Uterus (tissue), 4 donors: ENCODE results near the gene FNDC1. TPM values are rescaled to one million over a fixed set of nuclear protein-coding genes. Genes with fewer than 3 reads are reported as not detected.

ENCODE experiments used
- DNase-seq, 2 donors: peaks; one replicate each; pipeline ENCODE4 v3.0.0-alpha.2; 2019 to 2020
- H3K27ac ChIP-seq, 2 donors: fragments of 200-600 bp; sonication (generic); 1 replicate in 1 of 2; 2 replicates in 1 of 2; pipeline ENCODE4 v1.5.1; 2016 to 2018
- H3K27me3 ChIP-seq, 2 donors: fragments of 200-600 bp; sonication (generic); one replicate each; pipeline ENCODE4 v1.5.1; 2018 to 2019; ENCODE audit warnings: control low read depth in 1 of 2
- H3K36me3 ChIP-seq, 2 donors: fragments of 200-600 bp; sonication (generic); one replicate each; pipeline ENCODE4 v1.5.1; 2019; ENCODE audit warnings: control low read depth in 1 of 2
- H3K4me1 ChIP-seq, 2 donors: fragments of 200-600 bp; sonication (generic); one replicate each; pipeline ENCODE4 v1.5.1; 2018 to 2019; ENCODE audit warnings: control low read depth in 1 of 2
- H3K4me3 ChIP-seq, 2 donors: fragments of 200-600 bp; sonication (generic); 1 replicate in 1 of 2; 2 replicates in 1 of 2; pipeline ENCODE4 v1.5.1; 2018 to 2019; ENCODE audit warnings: mild to moderate bottlenecking in 1 of 2
- H3K9me3 ChIP-seq, 2 donors: fragments of 200-600 bp; sonication (generic); one replicate each; pipeline ENCODE4 v1.5.1; 2019; ENCODE audit warnings: control low read depth in 1 of 2
- POLR2A ChIP-seq, 2 donors: fragments of 450-650 bp; IDR thresholded peaks; one replicate each; pipeline ENCODE4 v1.6.1; 2016; ENCODE audit warnings: antibody characterized with exemption in 2 of 2, mild to moderate bottlenecking in 1 of 2, moderate library complexity in 1 of 2
- intact Hi-C: fragments of 100-400 bp; cut with DNase I; formaldehyde crosslinking; loops from one replicate; pipeline ENCODE4 v1.15.1; 2023; ENCODE audit warnings: low total_unique reads
- total RNA-seq, 4 donors: library from RNA; depleted of rRNA in 3 of 4; stranded (reverse); fragments of >200 nt in 3 of 4; gene quantifications; one replicate each; pipeline versions ENCODE4 v1.1.0 to v1.2.4, GENCODE V29; 2014 to 2023
- TF ChIP-seq, protein P1 (sequence below), 4 experiments: fragments of 200-600 bp in 2 of 4; fragments of 450-650 bp in 2 of 4; sonication (generic) in 2 of 4; IDR thresholded peaks; one replicate each; pipeline ENCODE4 v1.5.1; 2016 to 2019; ENCODE audit warnings: antibody characterized with exemption in 4 of 4, mild to moderate bottlenecking in 2 of 4, moderate library complexity in 1 of 4
- donor health status: DM: yes; HTN: yes; CAD: no.

Gene FNDC1
- total RNA-seq, 4 donors from 2014 or later: 0.26 to 28.1 (median 0.55) TPM; not detected in 1

DNA sequence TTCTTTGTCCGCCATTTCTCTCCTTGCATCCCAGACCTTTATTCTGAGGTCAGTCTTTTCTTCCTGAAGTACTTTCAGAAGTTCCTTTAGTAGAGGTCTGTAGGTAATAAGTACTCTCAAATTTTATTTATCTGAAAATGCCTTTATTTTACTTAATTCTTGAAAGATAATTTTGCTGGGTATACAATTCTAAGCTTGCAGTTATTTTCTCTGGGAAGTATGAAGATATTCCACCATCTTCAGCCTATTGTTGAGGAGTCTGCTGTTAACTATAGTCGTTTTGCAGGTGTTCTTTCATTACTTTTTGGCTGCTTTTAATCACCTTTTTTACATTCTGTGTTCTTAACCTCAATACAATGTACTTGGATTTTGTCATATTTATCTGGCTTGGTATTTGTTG, 13.5 kb upstream of the FNDC1 start:
- intact Hi-C loops: no loop called here

DNA sequence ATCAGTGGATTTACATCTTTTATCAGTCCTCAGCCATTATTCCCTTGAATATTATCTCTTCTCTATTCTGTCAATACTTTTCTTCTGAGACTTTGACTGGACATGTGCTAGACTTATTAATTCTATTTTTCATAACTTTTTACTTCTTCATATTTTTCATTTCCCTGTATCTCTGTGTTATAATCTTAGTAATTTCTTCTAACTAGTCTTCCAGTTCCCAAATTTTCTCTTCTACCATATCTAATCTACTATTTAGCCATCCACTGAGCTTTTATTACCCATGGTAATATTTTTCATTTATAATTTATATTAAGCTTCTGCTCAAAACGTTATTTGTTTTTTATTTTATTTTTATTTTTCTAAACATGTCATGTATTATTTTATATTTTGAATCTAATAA, 13.1 kb upstream of the FNDC1 start:
- TF ChIP-seq POLR2A (IDR thresholded peaks at IDR 0.05): no peak
- TF ChIP-seq, protein P1, sequence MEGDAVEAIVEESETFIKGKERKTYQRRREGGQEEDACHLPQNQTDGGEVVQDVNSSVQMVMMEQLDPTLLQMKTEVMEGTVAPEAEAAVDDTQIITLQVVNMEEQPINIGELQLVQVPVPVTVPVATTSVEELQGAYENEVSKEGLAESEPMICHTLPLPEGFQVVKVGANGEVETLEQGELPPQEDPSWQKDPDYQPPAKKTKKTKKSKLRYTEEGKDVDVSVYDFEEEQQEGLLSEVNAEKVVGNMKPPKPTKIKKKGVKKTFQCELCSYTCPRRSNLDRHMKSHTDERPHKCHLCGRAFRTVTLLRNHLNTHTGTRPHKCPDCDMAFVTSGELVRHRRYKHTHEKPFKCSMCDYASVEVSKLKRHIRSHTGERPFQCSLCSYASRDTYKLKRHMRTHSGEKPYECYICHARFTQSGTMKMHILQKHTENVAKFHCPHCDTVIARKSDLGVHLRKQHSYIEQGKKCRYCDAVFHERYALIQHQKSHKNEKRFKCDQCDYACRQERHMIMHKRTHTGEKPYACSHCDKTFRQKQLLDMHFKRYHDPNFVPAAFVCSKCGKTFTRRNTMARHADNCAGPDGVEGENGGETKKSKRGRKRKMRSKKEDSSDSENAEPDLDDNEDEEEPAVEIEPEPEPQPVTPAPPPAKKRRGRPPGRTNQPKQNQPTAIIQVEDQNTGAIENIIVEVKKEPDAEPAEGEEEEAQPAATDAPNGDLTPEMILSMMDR (IDR thresholded peaks at IDR 0.05): no peak
- Histone ChIP-seq H3K9me3 (no peaks in the 10 kb centered on the region), H3K4me3 (no peak overlapping the region), H3K27ac (no peak overlapping the region), H3K36me3 (no peaks in the 10 kb centered on the region), H3K27me3 (no peaks in the 10 kb centered on the region), H3K4me1 (no peaks in the 10 kb centered on the region)
- intact Hi-C loops: no loop called here
- DNase-seq: no peak

More for the DNA sequence above, 13.5 kb upstream of the FNDC1 start:
- H3K36me3 ChIP-seq: no peaks in the 10 kb centered on the region
- H3K27me3 ChIP-seq: no peaks in the 10 kb centered on the region
- TF ChIP-seq POLR2A (IDR thresholded peaks at IDR 0.05): no peak
- TF ChIP-seq, protein P1 (IDR thresholded peaks at IDR 0.05): no peak
- H3K4me1 ChIP-seq: no peaks in the 10 kb centered on the region
- no peaks in the 10 kb centered on the region for H3K9me3 ChIP-seq
- no peak overlapping the region for H3K4me3 ChIP-seq
- no peak for DNase-seq
- no peak overlapping the region for H3K27ac ChIP-seq

- no peaks in the 10 kb centered on the region for H3K27me3 ChIP-seq
- no peaks in the 10 kb centered on the region for H3K4me1 ChIP-seq
- intact Hi-C loops: no loop called here
- H3K27ac ChIP-seq: no peak overlapping the region
- DNase-seq: no peak
- no peak overlapping the region for H3K4me3 ChIP-seq
- TF ChIP-seq POLR2A (IDR thresholded peaks at IDR 0.05): no peak
- TF ChIP-seq, protein P1 (IDR thresholded peaks at IDR 0.05): no peak
- H3K36me3 ChIP-seq: no peaks in the 10 kb centered on the region
- H3K9me3 ChIP-seq: no peaks in the 10 kb centered on the region
Measured at GRCh38 chr6:159157431-159157830, 11.8 kb upstream of the FNDC1 start.

DNA sequence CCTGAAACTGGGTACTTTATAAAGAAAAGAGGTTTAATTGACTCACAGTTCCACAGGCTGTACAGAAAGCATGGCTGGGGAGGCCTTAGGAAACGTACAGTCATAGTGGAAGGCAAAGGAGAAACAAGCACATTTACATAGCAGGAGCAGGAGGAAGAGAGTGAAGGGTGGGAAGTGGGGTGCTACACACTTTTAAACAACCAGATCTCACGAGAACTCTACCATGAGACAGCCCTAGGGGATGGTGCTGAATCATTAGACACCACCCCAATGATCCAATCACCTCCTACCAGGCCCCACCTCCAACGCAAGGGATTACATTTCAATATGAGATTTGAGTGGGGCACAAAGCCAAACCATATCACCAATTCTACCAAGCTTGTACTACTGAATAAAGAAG, 7.4 kb upstream of the FNDC1 start:
- H3K27ac ChIP-seq: no peak overlapping the region
- no peak for DNase-seq
- H3K27me3 ChIP-seq: no peaks in the 10 kb centered on the region
- no peaks in the 10 kb centered on the region for H3K9me3 ChIP-seq
- no peaks in the 10 kb centered on the region for H3K36me3 ChIP-seq
- H3K4me3 ChIP-seq: no peak overlapping the region
- no peaks in the 10 kb centered on the region for H3K4me1 ChIP-seq
- TF ChIP-seq, protein P1 (IDR thresholded peaks at IDR 0.05): no peak
- no peak for TF ChIP-seq POLR2A (IDR thresholded peaks at IDR 0.05)
- intact Hi-C loops: no loop called here

GRCh38 chr6:159163901-159164370, 5.3 kb upstream of the FNDC1 start:
- H3K4me1 ChIP-seq: no peaks in the 10 kb centered on the region
- intact Hi-C loops: no loop called here

More at GRCh38 chr6:159163901-159164370, 5.3 kb upstream of the FNDC1 start:
- Histone ChIP-seq H3K27me3 (no peaks in the 10 kb centered on the region), H3K4me3 (no peak overlapping the region), H3K27ac (no peak overlapping the region), H3K36me3 (no peaks in the 10 kb centered on the region), H3K9me3 (no peaks in the 10 kb centered on the region)
- TF ChIP-seq, protein P1 (IDR thresholded peaks at IDR 0.05): no peak
- TF ChIP-seq POLR2A (IDR thresholded peaks at IDR 0.05): no peak
- no peak for DNase-seq
